ENCODE data around the gene POU2AF3.

POU2AF3 gene

GRCh38 chr11:111329306-111330204 is 31.2 kb downstream of the POU2AF3 start:
- DNase-seq, result no peak

- no peak for DNase-seq
These were observed 32.0 kb downstream of the POU2AF3 start for GRCh38 chr11:111330234-111330893.

- no peak for DNase-seq
These were observed 33.5 kb downstream of the POU2AF3 start for GRCh38 chr11:111331711-111332479.

- DNase-seq, result no peak
These were observed 36.5 kb downstream of the POU2AF3 start for GRCh38 chr11:111334532-111335502.

- no peak for DNase-seq
These were observed 37.2 kb downstream of the POU2AF3 start for GRCh38 chr11:111335549-111335948.

- DNase-seq, result no peak
These were observed 37.7 kb downstream of the POU2AF3 start for GRCh38 chr11:111336062-111336461.

- no peak for DNase-seq
These were observed 38.4 kb downstream of the POU2AF3 start for GRCh38 chr11:111336582-111337256.

- DNase-seq, result no peak
These were observed 41.5 kb downstream of the POU2AF3 start for GRCh38 chr11:111339758-111340388.

GRCh38 chr11:111342329-111342728 is 44.0 kb downstream of the POU2AF3 start:
- no peak for DNase-seq

- no peak for DNase-seq
These were observed 45.7 kb downstream of the POU2AF3 start for GRCh38 chr11:111344032-111344431.

GRCh38 chr11:111347002-111347722 is 48.8 kb downstream of the POU2AF3 start:
- DNase-seq, result no peak

GRCh38 chr11:111347723-111348115 is 49.4 kb downstream of the POU2AF3 start:
- DNase-seq, result no peak

GRCh38 chr11:111348147-111348546 is 49.8 kb downstream of the POU2AF3 start:
- no peak for DNase-seq

GRCh38 chr11:111349191-111349695 is 50.9 kb downstream of the POU2AF3 start:
- DNase-seq, result no peak

- DNase-seq, result no peak
These were observed 52.5 kb downstream of the POU2AF3 start for GRCh38 chr11:111350811-111351210.

- no peak for DNase-seq
These were observed 53.2 kb downstream of the POU2AF3 start for GRCh38 chr11:111351374-111352055.

- no peak for DNase-seq
These were observed 53.9 kb downstream of the POU2AF3 start for GRCh38 chr11:111352231-111352746.

- DNase-seq, result no peak
These were observed 54.8 kb downstream of the POU2AF3 start for GRCh38 chr11:111352935-111353710.

Data from bone marrow (tissue), 2 donors.